SK-N-SH (cell line): Measurements from ENCODE around the gene GATAD2B. TPM values are rescaled to one million over a fixed set of nuclear protein-coding genes. Genes with fewer than 3 reads are reported as not detected.
A peak's percentile ranks its signal among the peaks of the same experiment; 100 is the strongest.

Source experiments
- CTCF ChIA-PET: fragments of 300-600, 350-600 bp; formaldehyde crosslinking; extraction: SDS; loops from one replicate; lab custom pipeline; 2021; lab: Yijun Ruan, JAX
- POLR2A ChIA-PET: fragments of 350-600 bp; sonication (Branson Sonifier 250); formaldehyde crosslinking; extraction: SDS; loops from one replicate; lab custom pipeline; 2020; ENCODE audit warnings: antibody characterized with exemption, inconsistent platforms; lab: Yijun Ruan, JAX
- DNase-seq: peaks from one replicate; pipeline ENCODE4 v3.0.0; 2012
- H2AFZ ChIP-seq: fragments of 200-600 bp; sonication (generic); 2 replicates; pipeline ENCODE4 v1.8.1; 2016; ENCODE audit warnings: antibody characterized with exemption, mild to moderate bottlenecking, low read depth
- H3F3A ChIP-seq: fragments of 200-600 bp; sonication (generic); replicated peaks from 2 replicates; pipeline ENCODE3; 2016; ENCODE audit warnings: antibody characterized with exemption, mild to moderate bottlenecking; ENCODE audit not compliant: insufficient read depth
- H3K27ac ChIP-seq, 2 experiments: fragments of 200-500 bp in 1 of 2; fragments of 200-600 bp in 1 of 2; sonication (Bioruptor generic) in 1 of 2; sonication (generic), shearing (Covaris generic) in 1 of 2; 2 replicates each; pipeline versions ENCODE4 v1.5.1 to v1.6.1; 2014 to 2016; ENCODE audit warnings: low read depth in 2 of 2, inconsistent platforms in 1 of 2, low read length in 1 of 2, mild to moderate bottlenecking in 1 of 2, mixed read lengths in 1 of 2
- H3K27me3 ChIP-seq: fragments of 200-600 bp; sonication (generic), shearing (Covaris generic); 2 replicates; pipeline ENCODE4 v1.6.1; 2016; ENCODE audit warnings: mixed run types; ENCODE audit not compliant: insufficient read depth
- H3K36me3 ChIP-seq, 2 experiments: fragments of 200-500 bp in 1 of 2; fragments of 200-600 bp in 1 of 2; sonication (Bioruptor generic) in 1 of 2; sonication (generic) in 1 of 2; replicated peaks in 1 of 2; 2 replicates each; pipeline versions ENCODE3 to v1.5.1; 2014 to 2016; ENCODE audit warnings: low read length in 1 of 2, mild to moderate bottlenecking in 1 of 2; ENCODE audit not compliant: insufficient read depth in 2 of 2, control insufficient read depth in 1 of 2
- H3K4me1 ChIP-seq, 2 experiments: fragments of 200-500 bp in 1 of 2; fragments of 200-600 bp in 1 of 2; sonication (Bioruptor generic) in 1 of 2; sonication (generic), shearing (Covaris generic) in 1 of 2; 2 replicates each; pipeline versions ENCODE4 v1.5.1 to v1.6.1; 2014 to 2016; ENCODE audit warnings: low read depth in 1 of 2, low read length in 1 of 2, mixed run types in 1 of 2; ENCODE audit not compliant: insufficient read depth in 2 of 2, control insufficient read depth in 1 of 2
- H3K4me2 ChIP-seq: fragments of 200-600 bp; sonication (generic), shearing (Covaris generic); 2 replicates; pipeline ENCODE4 v1.6.1; 2017; ENCODE audit warnings: mixed run types
- H3K4me3 ChIP-seq, 2 experiments: fragments of 200-500 bp in 1 of 2; fragments of 200-600 bp in 1 of 2; sonication (Bioruptor generic) in 1 of 2; sonication (generic), shearing (Covaris generic) in 1 of 2; 2 replicates each; pipeline versions ENCODE4 v1.5.1 to v1.8.1; 2014 to 2016; ENCODE audit warnings: low read depth in 2 of 2, inconsistent platforms in 1 of 2, low read length in 1 of 2, mild to moderate bottlenecking in 1 of 2, mixed read lengths in 1 of 2, moderate library complexity in 1 of 2
- H3K79me2 ChIP-seq: fragments of 200-600 bp; sonication (generic); 2 replicates; pipeline ENCODE4 v1.8.1; 2017; ENCODE audit warnings: mild to moderate bottlenecking; ENCODE audit not compliant: insufficient read depth
- H3K9ac ChIP-seq: fragments of 200-600 bp; sonication (generic); 2 replicates; pipeline ENCODE4 v1.6.1; 2017; ENCODE audit warnings: mixed run types
- H3K9me2 ChIP-seq: fragments of 200-600 bp; sonication (generic); 2 replicates; pipeline ENCODE4 v1.6.1; 2017; ENCODE audit warnings: mixed run types
- H3K9me3 ChIP-seq: fragments of 200-600 bp; sonication (generic); 2 replicates; pipeline ENCODE4 v1.6.1; 2017; ENCODE audit warnings: mixed run types, mild to moderate bottlenecking, moderate library complexity
- H4K20me1 ChIP-seq: fragments of 200-600 bp; sonication (generic); 2 replicates; pipeline ENCODE4 v1.6.1; 2017; ENCODE audit warnings: mild to moderate bottlenecking, mixed run types; ENCODE audit not compliant: insufficient read depth
- EP300 ChIP-seq, 2 experiments: IDR thresholded peaks; 2 replicates each; pipeline versions ENCODE4 v1.4.0 to v1.6.1; 2012; ENCODE audit warnings: borderline replicate concordance in 1 of 2, low read depth in 1 of 2, low read length in 1 of 2
- EZH2phosphoT487 ChIP-seq: fragments of 200-600 bp; sonication (generic); IDR thresholded peaks from 2 replicates; pipeline ENCODE4 v1.6.1; 2017; ENCODE audit warnings: low read depth, mixed run types, mild to moderate bottlenecking, antibody characterized with exemption, moderate library complexity, borderline replicate concordance
- FOXJ3 ChIP-seq: sonication (generic); formaldehyde crosslinking; IDR thresholded peaks from 2 replicates; pipeline ENCODE4 v1.5.1; 2020; ENCODE audit warnings: mild to moderate bottlenecking, missing genetic modification reagents
- FOXM1 ChIP-seq: IDR thresholded peaks from 2 replicates; pipeline ENCODE4 v1.4.0; 2012; ENCODE audit warnings: low read depth, mild to moderate bottlenecking
- GABPA ChIP-seq: IDR thresholded peaks from 2 replicates; pipeline ENCODE4 v1.4.0; 2012; ENCODE audit warnings: low read depth, mild to moderate bottlenecking
- GATA2 ChIP-seq: sonication (generic); formaldehyde crosslinking; IDR thresholded peaks from 2 replicates; pipeline ENCODE4 v1.5.0; 2020; ENCODE audit warnings: mild to moderate bottlenecking, missing genetic modification reagents
- JUND ChIP-seq: IDR thresholded peaks from 2 replicates; pipeline ENCODE4 v1.4.0; 2012
- PBX3 ChIP-seq: IDR thresholded peaks from 2 replicates; pipeline ENCODE4; 2012
- RAD21 ChIP-seq: IDR thresholded peaks from 2 replicates; pipeline ENCODE4 v1.6.1; 2012; ENCODE audit warnings: mild to moderate bottlenecking, low read length
- RCOR1 ChIP-seq: fragments of 150-350 bp; IDR thresholded peaks from 2 replicates; pipeline ENCODE4 v1.6.1; 2017; ENCODE audit warnings: antibody characterized with exemption, low read length
- SIN3A ChIP-seq: IDR thresholded peaks from 2 replicates; pipeline ENCODE4 v1.6.1; 2012; ENCODE audit warnings: low read depth, mild to moderate bottlenecking, low read length, moderate library complexity, borderline replicate concordance
- TAF1 ChIP-seq: IDR thresholded peaks from 2 replicates; pipeline ENCODE4 v1.6.1; 2012; ENCODE audit warnings: low read depth, mild to moderate bottlenecking, low read length, moderate library complexity, borderline replicate concordance
- TCF12 ChIP-seq: IDR thresholded peaks from 2 replicates; pipeline ENCODE4 v1.4.0; 2012
- USF1 ChIP-seq: IDR thresholded peaks from 2 replicates; pipeline ENCODE4 v1.4.0; 2012; ENCODE audit warnings: low read depth, borderline replicate concordance
- YY1 ChIP-seq: IDR thresholded peaks from 2 replicates; pipeline ENCODE4 v1.4.0; 2012; ENCODE audit warnings: low read depth, mild to moderate bottlenecking
- WGBS: methylation state at CpG from one replicate; pipeline ENCODE4 v1.1.6; 2017; ENCODE audit warnings: low lambda C conversion rate; 5-methylcytosine and 5-hydroxymethylcytosine counted together
- polyA plus RNA-seq, 3 experiments: library from polyadenylated mRNA; depleted of rRNA; stranded (reverse); fragments of >200 nt; gene quantifications; 2 replicates each; pipeline ENCODE4 v1.2.3, GENCODE V29; 2012
- TF ChIP-seq, protein P1 (sequence below): fragments of 150-350 bp; IDR thresholded peaks from 2 replicates; pipeline ENCODE4 v1.6.1; 2017; ENCODE audit warnings: antibody characterized with exemption, low read length, low read depth, borderline replicate concordance
- TF ChIP-seq, protein P2 (sequence below): fragments of 150-350 bp; IDR thresholded peaks from 2 replicates; pipeline ENCODE4 v1.6.1; 2016; ENCODE audit warnings: mild to moderate bottlenecking, low read depth, low read length
- TF ChIP-seq, protein P3 (sequence below): fragments of 200-600 bp; sonication (generic); IDR thresholded peaks from 2 replicates; pipeline ENCODE4 v1.6.1; 2017; ENCODE audit warnings: antibody characterized with exemption, mild to moderate bottlenecking, moderate library complexity
- TF ChIP-seq, protein P4 (sequence below): IDR thresholded peaks from 2 replicates; pipeline ENCODE4 v1.6.1; 2012; ENCODE audit warnings: mild to moderate bottlenecking, low read depth, low read length, moderate library complexity

GATAD2B gene
- polyA plus RNA-seq, 1 of the 3 experiments (the other 2 are of a cell fraction): 2.8 TPM

- CTCF ChIA-PET: interaction anchor here (0.8 to 1.3 kb wide), 3 partner anchors 45 to 69 kb away, joined by 3 to 4 read pairs (median 3); no protein-coding TSS in a partner anchor
- no peak overlapping the region for H2AFZ ChIP-seq
- peaks cover 88% of the 10 kb centered on the region for H3K79me2 ChIP-seq
- POLR2A ChIA-PET: interaction anchor here (0.6 to 3.1 kb wide), 9 partner anchors 15 to 207 kb away, joined by 3 to 11 read pairs (median 3); partner anchors contain the start of genes CREB3L4, CRTC2, RPS27 and SNAPIN
- H3K9me3 ChIP-seq: no peaks in the 10 kb centered on the region
- whole genome bisulfite sequencing: 42% methylated on average over 6 of the region's 6 CpGs
- peaks cover 0 to 3% of the 10 kb centered on the region in 2 experiments for H3K36me3 ChIP-seq
- peak; percentile 57 for DNase-seq
- peak overlapping the region; percentile 67 for H3K4me2 ChIP-seq
- no peaks in the 10 kb centered on the region for H3K9me2 ChIP-seq
- peaks cover 20% of the 10 kb centered on the region; the same call in 1 of the 2 replicates for H4K20me1 ChIP-seq
- H3K4me1 ChIP-seq: peaks cover 8 to 14% of the 10 kb centered on the region in 2 experiments; a peak in 2 of 4 replicates
- H3K9ac ChIP-seq: no peak overlapping the region
- H3F3A ChIP-seq: peaks cover 6% of the 10 kb centered on the region
- H3K4me3 ChIP-seq: peak overlapping the region in 1 of 2 experiments; percentile 28; a peak in 2 of 4 replicates
- H3K27ac ChIP-seq: peak overlapping the region; percentile 29 to 35; a peak in 3 of 4 replicates
- H3K27me3 ChIP-seq: no peaks in the 10 kb centered on the region
- no peak for TF ChIP-seq YY1
- TF ChIP-seq GATA2 (CRISPR knock-in tag): no peak
- TF ChIP-seq, protein P1, sequence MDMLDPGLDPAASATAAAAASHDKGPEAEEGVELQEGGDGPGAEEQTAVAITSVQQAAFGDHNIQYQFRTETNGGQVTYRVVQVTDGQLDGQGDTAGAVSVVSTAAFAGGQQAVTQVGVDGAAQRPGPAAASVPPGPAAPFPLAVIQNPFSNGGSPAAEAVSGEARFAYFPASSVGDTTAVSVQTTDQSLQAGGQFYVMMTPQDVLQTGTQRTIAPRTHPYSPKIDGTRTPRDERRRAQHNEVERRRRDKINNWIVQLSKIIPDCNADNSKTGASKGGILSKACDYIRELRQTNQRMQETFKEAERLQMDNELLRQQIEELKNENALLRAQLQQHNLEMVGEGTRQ: no peak
- TF ChIP-seq, protein P2, sequence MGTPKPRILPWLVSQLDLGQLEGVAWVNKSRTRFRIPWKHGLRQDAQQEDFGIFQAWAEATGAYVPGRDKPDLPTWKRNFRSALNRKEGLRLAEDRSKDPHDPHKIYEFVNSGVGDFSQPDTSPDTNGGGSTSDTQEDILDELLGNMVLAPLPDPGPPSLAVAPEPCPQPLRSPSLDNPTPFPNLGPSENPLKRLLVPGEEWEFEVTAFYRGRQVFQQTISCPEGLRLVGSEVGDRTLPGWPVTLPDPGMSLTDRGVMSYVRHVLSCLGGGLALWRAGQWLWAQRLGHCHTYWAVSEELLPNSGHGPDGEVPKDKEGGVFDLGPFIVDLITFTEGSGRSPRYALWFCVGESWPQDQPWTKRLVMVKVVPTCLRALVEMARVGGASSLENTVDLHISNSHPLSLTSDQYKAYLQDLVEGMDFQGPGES: no peak
- no peak; the same call in 1 of the 2 replicates for TF ChIP-seq RCOR1
- TF ChIP-seq PBX3: peak; percentile 62
- peak; percentile 96 for TF ChIP-seq TCF12
- TF ChIP-seq, protein P3, sequence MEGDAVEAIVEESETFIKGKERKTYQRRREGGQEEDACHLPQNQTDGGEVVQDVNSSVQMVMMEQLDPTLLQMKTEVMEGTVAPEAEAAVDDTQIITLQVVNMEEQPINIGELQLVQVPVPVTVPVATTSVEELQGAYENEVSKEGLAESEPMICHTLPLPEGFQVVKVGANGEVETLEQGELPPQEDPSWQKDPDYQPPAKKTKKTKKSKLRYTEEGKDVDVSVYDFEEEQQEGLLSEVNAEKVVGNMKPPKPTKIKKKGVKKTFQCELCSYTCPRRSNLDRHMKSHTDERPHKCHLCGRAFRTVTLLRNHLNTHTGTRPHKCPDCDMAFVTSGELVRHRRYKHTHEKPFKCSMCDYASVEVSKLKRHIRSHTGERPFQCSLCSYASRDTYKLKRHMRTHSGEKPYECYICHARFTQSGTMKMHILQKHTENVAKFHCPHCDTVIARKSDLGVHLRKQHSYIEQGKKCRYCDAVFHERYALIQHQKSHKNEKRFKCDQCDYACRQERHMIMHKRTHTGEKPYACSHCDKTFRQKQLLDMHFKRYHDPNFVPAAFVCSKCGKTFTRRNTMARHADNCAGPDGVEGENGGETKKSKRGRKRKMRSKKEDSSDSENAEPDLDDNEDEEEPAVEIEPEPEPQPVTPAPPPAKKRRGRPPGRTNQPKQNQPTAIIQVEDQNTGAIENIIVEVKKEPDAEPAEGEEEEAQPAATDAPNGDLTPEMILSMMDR: no peak
- no peak; a peak in 1 of 4 replicates for TF ChIP-seq EP300 (IDR thresholded peaks at IDR 0.05; ENCODE audit: borderline replicate concordance in 1 of 2, low read depth in 1 of 2, low read length in 1 of 2)
- no peak for TF ChIP-seq FOXM1
- TF ChIP-seq RAD21: no peak
- no peak for TF ChIP-seq SIN3A
- TF ChIP-seq GABPA: no peak
- TF ChIP-seq FOXJ3: 0 out of 2 replicates have a peak, but pooled peaks have one; percentile 34
- TF ChIP-seq EZH2phosphoT487: no peak
- TF ChIP-seq, protein P4, sequence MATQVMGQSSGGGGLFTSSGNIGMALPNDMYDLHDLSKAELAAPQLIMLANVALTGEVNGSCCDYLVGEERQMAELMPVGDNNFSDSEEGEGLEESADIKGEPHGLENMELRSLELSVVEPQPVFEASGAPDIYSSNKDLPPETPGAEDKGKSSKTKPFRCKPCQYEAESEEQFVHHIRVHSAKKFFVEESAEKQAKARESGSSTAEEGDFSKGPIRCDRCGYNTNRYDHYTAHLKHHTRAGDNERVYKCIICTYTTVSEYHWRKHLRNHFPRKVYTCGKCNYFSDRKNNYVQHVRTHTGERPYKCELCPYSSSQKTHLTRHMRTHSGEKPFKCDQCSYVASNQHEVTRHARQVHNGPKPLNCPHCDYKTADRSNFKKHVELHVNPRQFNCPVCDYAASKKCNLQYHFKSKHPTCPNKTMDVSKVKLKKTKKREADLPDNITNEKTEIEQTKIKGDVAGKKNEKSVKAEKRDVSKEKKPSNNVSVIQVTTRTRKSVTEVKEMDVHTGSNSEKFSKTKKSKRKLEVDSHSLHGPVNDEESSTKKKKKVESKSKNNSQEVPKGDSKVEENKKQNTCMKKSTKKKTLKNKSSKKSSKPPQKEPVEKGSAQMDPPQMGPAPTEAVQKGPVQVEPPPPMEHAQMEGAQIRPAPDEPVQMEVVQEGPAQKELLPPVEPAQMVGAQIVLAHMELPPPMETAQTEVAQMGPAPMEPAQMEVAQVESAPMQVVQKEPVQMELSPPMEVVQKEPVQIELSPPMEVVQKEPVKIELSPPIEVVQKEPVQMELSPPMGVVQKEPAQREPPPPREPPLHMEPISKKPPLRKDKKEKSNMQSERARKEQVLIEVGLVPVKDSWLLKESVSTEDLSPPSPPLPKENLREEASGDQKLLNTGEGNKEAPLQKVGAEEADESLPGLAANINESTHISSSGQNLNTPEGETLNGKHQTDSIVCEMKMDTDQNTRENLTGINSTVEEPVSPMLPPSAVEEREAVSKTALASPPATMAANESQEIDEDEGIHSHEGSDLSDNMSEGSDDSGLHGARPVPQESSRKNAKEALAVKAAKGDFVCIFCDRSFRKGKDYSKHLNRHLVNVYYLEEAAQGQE: no peak
- no peak for TF ChIP-seq USF1
- TF ChIP-seq JUND: no peak
- no peak for TF ChIP-seq TAF1
Observed at GRCh38 chr1:153866045-153866850, 56.5 kb downstream of the GATAD2B start.
